Endothelial cell of umbilical vein (primary cell): ENCODE data around the gene MBOAT1. TPM values are rescaled to one million over a fixed set of nuclear protein-coding genes. Genes with fewer than 3 reads are reported as not detected.

Source experiments
- BruUV-seq: library from RNA; stranded (reverse); fragments of 400-500 nt; replicated peaks from 2 replicates; lab custom pipeline; 2021; lab: Mats Ljungman, UMichigan
- CTCF ChIA-PET: fragments of 300-600, 350-600 bp; sonication (Branson Sonifier 250); formaldehyde crosslinking; loops from one replicate; lab custom pipeline; 2021; ENCODE audit warnings: antibody characterized with exemption, inconsistent platforms; lab: Charles Lee
- POLR2A ChIA-PET: fragments of 300-600, 350-600 bp; sonication (Branson Sonifier 250); formaldehyde crosslinking; loops from one replicate; lab custom pipeline; 2021; ENCODE audit warnings: antibody characterized with exemption, inconsistent platforms; lab: Charles Lee
- DNase-seq: peaks from one replicate; pipeline ENCODE4 v3.0.0-alpha.2; 2011; ENCODE audit warnings: low read depth, low spot score
- FAIRE-seq: peaks from 2 replicates; lab custom pipeline; 2011; peaks lifted over from hg19 to GRCh38; lab: Jason Lieb, UNC
- H2AFZ ChIP-seq: 2 replicates; pipeline ENCODE4 v1.6.0; 2012; ENCODE audit warnings: low read depth, low read length, control low read depth, inconsistent platforms
- H3K27ac ChIP-seq: 2 replicates; pipeline ENCODE4 v1.5.1; 2011; ENCODE audit warnings: low read depth, mild to moderate bottlenecking, control low read depth, low read length, moderate library complexity; ENCODE audit not compliant: insufficient read depth
- H3K27me3 ChIP-seq, 2 experiments: 2 replicates each; pipeline versions ENCODE4 v1.6.0 to v1.6.1; 2011; ENCODE audit warnings: low read length in 2 of 2, mixed read lengths in 1 of 2; ENCODE audit not compliant: control insufficient read depth in 2 of 2, insufficient read depth in 2 of 2
- H3K36me3 ChIP-seq, 2 experiments: 2 replicates in 1 of 2; 3 replicates in 1 of 2; pipeline ENCODE4 v1.5.1; 2011; ENCODE audit warnings: low read length in 2 of 2, mild to moderate bottlenecking in 1 of 2, moderate library complexity in 1 of 2; ENCODE audit not compliant: control insufficient read depth in 2 of 2, insufficient read depth in 2 of 2; ENCODE audit errors: extremely low read depth in 1 of 2
- H3K4me1 ChIP-seq: 3 replicates; pipeline ENCODE4 v1.5.1; 2011; ENCODE audit warnings: mild to moderate bottlenecking, low read length; ENCODE audit not compliant: control insufficient read depth, insufficient read depth; ENCODE audit errors: extremely low read depth
- H3K4me2 ChIP-seq: 2 replicates; pipeline ENCODE4 v1.6.1; 2011; ENCODE audit warnings: low read length, control low read depth, mixed read lengths; ENCODE audit not compliant: insufficient read depth
- H3K4me3 ChIP-seq, 3 experiments: fragments of 200-600 bp in 1 of 3; sonication (generic), shearing (Covaris generic) in 1 of 3; replicated peaks in 1 of 3; 2 replicates each; pipeline ENCODE4 v1.5.1; 2011 to 2016; ENCODE audit warnings: control low read depth in 3 of 3, low read length in 3 of 3, mild to moderate bottlenecking in 2 of 3, inconsistent platforms in 1 of 3, low read depth in 1 of 3, moderate library complexity in 1 of 3; ENCODE audit not compliant: insufficient read depth in 1 of 3
- H3K79me2 ChIP-seq: 2 replicates; pipeline ENCODE4 v1.6.0; 2012; ENCODE audit warnings: low read length, inconsistent platforms; ENCODE audit not compliant: control insufficient read depth, insufficient read depth
- H3K9ac ChIP-seq: replicated peaks from 2 replicates; pipeline ENCODE3; 2011; ENCODE audit warnings: low read length, control low read depth; ENCODE audit not compliant: insufficient read depth; ENCODE audit errors: extremely low read depth
- H3K9me1 ChIP-seq: replicated peaks from 3 replicates; pipeline ENCODE4 v1.6.0; 2011; ENCODE audit warnings: mild to moderate bottlenecking, low read length; ENCODE audit not compliant: control insufficient read depth, insufficient read depth; ENCODE audit errors: extremely low read depth
- H3K9me3 ChIP-seq: replicated peaks from 2 replicates; pipeline ENCODE4 v1.5.1; 2012; ENCODE audit warnings: low read length, inconsistent platforms; ENCODE audit not compliant: control insufficient read depth, insufficient read depth
- H4K20me1 ChIP-seq: replicated peaks from 2 replicates; pipeline ENCODE3; 2011; ENCODE audit warnings: mild to moderate bottlenecking, low read length; ENCODE audit not compliant: control insufficient read depth, insufficient read depth; ENCODE audit errors: extremely low read depth
- MYC ChIP-seq: IDR thresholded peaks from one replicate; pipeline ENCODE4 v1.6.1; 2011; ENCODE audit warnings: mild to moderate bottlenecking, low read depth, low read length
- dilution Hi-C: fragments of 300-500 bp; cut with MboI; formaldehyde crosslinking; loops from one replicate; pipeline ENCODE4 v1.15.0; 2019; ENCODE audit warnings: low sequenced_read_pairs; ENCODE audit not compliant: extremely low pct_ligation_motif_present
- intact Hi-C: fragments of 100-400 bp; cut with micrococcal nuclease; formaldehyde crosslinking; loops from one replicate; pipeline ENCODE4 v1.10.0; 2022
- polyA plus RNA-seq, 4 experiments: library from polyadenylated mRNA; depleted of rRNA in 3 of 4; stranded (reverse) in 3 of 4; unstranded in 1 of 4; fragments of >200 nt; gene quantifications; 2 replicates each; pipeline versions ENCODE4 v1.2.1 to v1.2.3, GENCODE V29; 2011 to 2012; ENCODE audit warnings: missing spikeins in 1 of 4
- total RNA-seq: library from RNA; stranded (reverse); gene quantifications from 2 replicates; pipeline ENCODE4 v1.2.3, GENCODE V29; 2021
- TF ChIP-seq, protein P1 (sequence below): IDR thresholded peaks from 2 replicates; pipeline ENCODE4 v1.6.1; 2011; ENCODE audit not compliant: insufficient read depth, insufficient read length

MBOAT1 gene
- total and polyA plus RNA-seq, 2 donors (not counting 3 experiments of a cell fraction or from before 2014, with no cell fraction given): 2.1 to 5.4 TPM

DNA sequence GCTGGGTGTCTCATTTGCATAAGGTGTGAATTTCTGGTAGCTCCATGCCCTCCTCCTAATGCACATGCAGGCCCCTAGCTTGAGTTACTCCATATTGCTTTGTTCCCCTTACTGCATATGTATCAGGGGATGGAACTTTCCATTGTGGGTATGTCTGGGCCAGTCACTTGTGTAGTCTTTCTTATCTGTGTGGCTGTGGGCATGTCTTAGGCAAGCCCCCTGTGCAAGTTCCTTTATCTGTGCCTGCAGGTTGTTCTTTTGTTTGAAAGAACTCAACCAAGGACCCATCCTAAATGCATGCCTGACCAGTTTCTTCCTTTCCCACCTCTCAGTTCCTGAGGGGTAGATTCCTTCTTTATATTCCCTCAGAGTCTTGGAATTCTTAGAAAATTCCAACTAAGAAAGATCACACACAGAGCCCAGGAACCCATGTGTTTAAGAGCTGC, 23.6 kb downstream of the MBOAT1 start:
- H3K79me2 ChIP-seq: no peaks in the 10 kb centered on the region
- H3K36me3 ChIP-seq: no peaks in the 10 kb centered on the region
- H3K9me1 ChIP-seq: no peaks in the 10 kb centered on the region
- no peak overlapping the region for H3K27ac ChIP-seq
- H3K4me2 ChIP-seq: no peak overlapping the region
- no peaks in the 10 kb centered on the region for H3K4me1 ChIP-seq
- no peak overlapping the region for H3K9ac ChIP-seq
- ChIA-PET POLR2A (no interaction called here), CTCF (no interaction called here)
- H3K9me3 ChIP-seq: no peaks in the 10 kb centered on the region
- BruUV-seq: no TSS peak
- H3K4me3 ChIP-seq: no peak overlapping the region
- no peak for DNase-seq
- TF ChIP-seq MYC: no peak
- TF ChIP-seq, protein P1, sequence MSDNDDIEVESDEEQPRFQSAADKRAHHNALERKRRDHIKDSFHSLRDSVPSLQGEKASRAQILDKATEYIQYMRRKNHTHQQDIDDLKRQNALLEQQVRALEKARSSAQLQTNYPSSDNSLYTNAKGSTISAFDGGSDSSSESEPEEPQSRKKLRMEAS: no peak
- FAIRE-seq: no peak
- no peaks in the 10 kb centered on the region for H4K20me1 ChIP-seq
- intact Hi-C loops: no loop called here
- no peaks in the 10 kb centered on the region for H3K27me3 ChIP-seq
- H2AFZ ChIP-seq: no peak overlapping the region
- dilution Hi-C loops: no loop called here

DNA sequence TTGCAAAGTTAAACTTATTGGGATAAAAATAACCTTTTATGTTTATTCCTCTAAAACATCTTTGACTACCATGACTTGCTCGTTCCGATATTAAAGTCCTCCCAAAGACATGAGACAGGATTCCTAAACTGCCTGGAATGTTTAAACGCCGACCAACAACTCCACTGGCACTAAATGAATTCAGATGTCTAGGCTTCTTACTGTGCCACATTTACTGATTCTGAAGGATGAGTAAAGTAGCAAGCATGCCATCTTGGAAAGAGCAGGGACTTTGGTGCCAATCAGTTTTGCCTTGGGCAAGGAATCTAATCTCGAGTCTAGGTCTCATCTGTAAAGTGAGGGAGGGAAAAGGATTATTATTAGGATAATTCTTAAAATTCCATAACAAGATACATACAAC, 25.3 kb downstream of the MBOAT1 start:
- dilution Hi-C loops (no loop called here), intact Hi-C loops (no loop called here)
- no peaks in the 10 kb centered on the region for H3K27me3 ChIP-seq
- H3K4me3 ChIP-seq: no peak overlapping the region
- ChIA-PET CTCF (interaction anchor here (0.7 kb wide), 1 partner anchor 60 kb away, joined by 3 read pairs; no protein-coding TSS in a partner anchor), POLR2A (no interaction called here)
- no peaks in the 10 kb centered on the region for H4K20me1 ChIP-seq
- no peaks in the 10 kb centered on the region for H3K9me3 ChIP-seq
- TF ChIP-seq MYC: no peak
- H3K79me2 ChIP-seq: no peaks in the 10 kb centered on the region
- H2AFZ ChIP-seq: no peak overlapping the region
- no peaks in the 10 kb centered on the region for H3K4me1 ChIP-seq
- H3K36me3 ChIP-seq: no peaks in the 10 kb centered on the region
- no TSS peak for BruUV-seq
- H3K9me1 ChIP-seq: no peaks in the 10 kb centered on the region
- no peak for DNase-seq
- FAIRE-seq: no peak
- H3K27ac ChIP-seq: no peak overlapping the region
- H3K4me2 ChIP-seq: no peak overlapping the region
- no peak overlapping the region for H3K9ac ChIP-seq
